Esophagus squamous epithelium (tissue), 5 donors: Measurements from ENCODE around the gene MRPL27. TPM values are rescaled to one million over a fixed set of nuclear protein-coding genes. Genes with fewer than 3 reads are reported as not detected.
A peak's percentile ranks its signal among the peaks of the same experiment; 100 is the strongest.

ENCODE experiments used
- DNase-seq: peaks from one replicate; lab custom pipeline; 2025; lab: John Stamatoyannopoulos, UW
- H3K27ac ChIP-seq, 4 donors: fragments of 200-600 bp; sonication (generic); one replicate each; pipeline ENCODE4 v1.5.1; 2016 to 2019; ENCODE audit warnings: mild to moderate bottlenecking in 1 of 4
- H3K27me3 ChIP-seq, 4 donors: fragments of 200-600 bp; sonication (generic); 1 replicate in 3 of 4; 2 replicates in 1 of 4; pipeline versions ENCODE4 v1.5.1 to v1.6.0; 2017 to 2021; ENCODE audit warnings: antibody characterized with exemption in 1 of 4
- H3K36me3 ChIP-seq, 3 donors: fragments of 200-600 bp; sonication (generic); one replicate each; pipeline ENCODE4 v1.5.1; 2016 to 2019
- H3K4me1 ChIP-seq, 3 donors: fragments of 200-600 bp; sonication (generic); one replicate each; pipeline ENCODE4 v1.5.1; 2017 to 2019
- H3K4me3 ChIP-seq, 4 donors: fragments of 200-600 bp; sonication (generic); 1 replicate in 3 of 4; 2 replicates in 1 of 4; pipeline ENCODE4 v1.5.1; 2016 to 2019; ENCODE audit warnings: mild to moderate bottlenecking in 2 of 4, moderate library complexity in 1 of 4
- H3K9me3 ChIP-seq, 3 donors: fragments of 200-600 bp; sonication (generic); one replicate each; pipeline ENCODE4 v1.5.1; 2016 to 2019
- POLR2A ChIP-seq, 4 donors: fragments of 450-650 bp; IDR thresholded peaks; one replicate each; pipeline ENCODE4 v1.6.1; 2017; ENCODE audit warnings: antibody characterized with exemption in 4 of 4, mild to moderate bottlenecking in 4 of 4, moderate library complexity in 3 of 4
- WGBS, 2 donors: methylation state at CpG; one replicate each; pipeline ENCODE4 v1.1.5; 2018; 5-methylcytosine and 5-hydroxymethylcytosine counted together
- intact Hi-C: fragments of 100-400 bp; cut with DNase I; formaldehyde crosslinking; loops from one replicate; pipeline ENCODE4 v1.15.0; 2022
- total RNA-seq, 4 donors: library from RNA; depleted of rRNA; stranded (reverse); fragments of >200 nt; gene quantifications; one replicate each; pipeline ENCODE4 v1.1.0, GENCODE V29; 2016
- TF ChIP-seq, protein P1 (sequence below), 6 experiments: fragments of 450-650 bp in 4 of 6; fragments of 200-600 bp in 2 of 6; sonication (generic) in 2 of 6; IDR thresholded peaks; one replicate each; pipeline ENCODE4 v1.5.1; 2016 to 2019; ENCODE audit warnings: antibody characterized with exemption in 6 of 6, mild to moderate bottlenecking in 4 of 6, moderate library complexity in 4 of 6
- donor health status: DM: yes; HTN: yes; CAD: no.

The MRPL27 gene
- total RNA-seq, 4 donors from 2014 or later = 58.0 to 77.7 (median 74.5) TPM

DNA sequence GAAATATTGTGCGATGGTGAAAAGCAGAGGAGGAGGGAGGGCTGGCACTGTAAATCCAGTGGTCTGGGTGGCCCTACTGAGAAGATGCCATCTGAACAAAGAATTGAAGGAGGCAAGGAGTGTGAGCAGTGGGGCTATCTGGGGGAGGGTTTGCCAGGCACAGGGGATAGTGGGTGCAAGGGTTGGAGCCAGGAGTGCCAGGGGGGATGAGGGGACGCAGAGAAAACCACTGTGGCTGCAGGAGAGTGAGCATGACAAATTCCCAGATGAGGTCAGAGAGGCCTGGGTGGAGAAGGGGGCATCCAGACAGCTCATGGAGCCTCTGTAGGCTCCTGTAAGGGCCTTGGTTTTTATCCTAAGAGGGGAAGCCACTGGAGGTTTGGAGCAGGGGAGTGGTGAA lies 22.3 kb downstream of the MRPL27 start:
- peaks cover 15 to 29% (median 25%) of the 10 kb centered on the region in 3 donors for H3K4me1 ChIP-seq

DNA sequence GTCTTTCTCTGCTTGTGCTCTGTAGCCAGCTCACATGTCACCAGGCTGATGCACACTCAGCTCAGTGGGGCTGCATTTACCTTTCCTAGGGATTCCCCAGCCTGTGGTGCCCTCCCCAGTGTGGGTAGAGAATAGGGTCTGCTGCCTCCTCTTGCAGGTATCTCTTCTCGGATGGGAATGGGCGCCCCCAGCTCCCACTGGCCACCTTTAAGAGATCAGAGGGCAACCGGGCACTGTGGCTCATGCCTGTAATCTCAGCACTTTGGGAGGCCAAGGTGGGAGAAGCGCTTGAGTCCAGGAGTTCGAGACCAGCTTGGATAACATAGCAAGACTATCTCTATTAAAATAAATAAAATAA lies 23.8 kb downstream of the MRPL27 start:
- Histone ChIP-seq H3K27me3 (no peaks in the 10 kb centered on the region), H3K27ac (no peak overlapping the region), H3K4me1 (peaks cover 20 to 41% (median 31%) of the 10 kb centered on the region in 3 donors), H3K4me3 (no peak overlapping the region), H3K36me3 (peaks cover 0 to 25% (median 0%) of the 10 kb centered on the region in 3 donors), H3K9me3 (no peaks in the 10 kb centered on the region)
- no peak for DNase-seq
- 100% methylated on average over 4 of the region's 5 CpGs; no CpG with 5 or more reads in 1 of the 2 donors for WGBS, 2 donors
- intact Hi-C loops = no loop called here
- TF ChIP-seq POLR2A (IDR thresholded peaks at IDR 0.05) = no peak
- TF ChIP-seq, protein P1, sequence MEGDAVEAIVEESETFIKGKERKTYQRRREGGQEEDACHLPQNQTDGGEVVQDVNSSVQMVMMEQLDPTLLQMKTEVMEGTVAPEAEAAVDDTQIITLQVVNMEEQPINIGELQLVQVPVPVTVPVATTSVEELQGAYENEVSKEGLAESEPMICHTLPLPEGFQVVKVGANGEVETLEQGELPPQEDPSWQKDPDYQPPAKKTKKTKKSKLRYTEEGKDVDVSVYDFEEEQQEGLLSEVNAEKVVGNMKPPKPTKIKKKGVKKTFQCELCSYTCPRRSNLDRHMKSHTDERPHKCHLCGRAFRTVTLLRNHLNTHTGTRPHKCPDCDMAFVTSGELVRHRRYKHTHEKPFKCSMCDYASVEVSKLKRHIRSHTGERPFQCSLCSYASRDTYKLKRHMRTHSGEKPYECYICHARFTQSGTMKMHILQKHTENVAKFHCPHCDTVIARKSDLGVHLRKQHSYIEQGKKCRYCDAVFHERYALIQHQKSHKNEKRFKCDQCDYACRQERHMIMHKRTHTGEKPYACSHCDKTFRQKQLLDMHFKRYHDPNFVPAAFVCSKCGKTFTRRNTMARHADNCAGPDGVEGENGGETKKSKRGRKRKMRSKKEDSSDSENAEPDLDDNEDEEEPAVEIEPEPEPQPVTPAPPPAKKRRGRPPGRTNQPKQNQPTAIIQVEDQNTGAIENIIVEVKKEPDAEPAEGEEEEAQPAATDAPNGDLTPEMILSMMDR (IDR thresholded peaks at IDR 0.05) = no peak

More for the DNA sequence above, 22.3 kb downstream of the MRPL27 start:
- no peak for TF ChIP-seq POLR2A (IDR thresholded peaks at IDR 0.05)
- TF ChIP-seq, protein P1 (IDR thresholded peaks at IDR 0.05) = no peak
- intact Hi-C loops = no loop called here
- peaks cover 6 to 40% (median 14%) of the 10 kb centered on the region in 3 donors for H3K36me3 ChIP-seq
- no peaks in the 10 kb centered on the region for H3K27me3 ChIP-seq
- no peak overlapping the region for H3K27ac ChIP-seq
- 84 to 85% methylated on average over 2 of the region's 2 CpGs for WGBS, 2 donors
- H3K9me3 ChIP-seq = no peaks in the 10 kb centered on the region
- no peak for DNase-seq
- no peak overlapping the region for H3K4me3 ChIP-seq

DNA sequence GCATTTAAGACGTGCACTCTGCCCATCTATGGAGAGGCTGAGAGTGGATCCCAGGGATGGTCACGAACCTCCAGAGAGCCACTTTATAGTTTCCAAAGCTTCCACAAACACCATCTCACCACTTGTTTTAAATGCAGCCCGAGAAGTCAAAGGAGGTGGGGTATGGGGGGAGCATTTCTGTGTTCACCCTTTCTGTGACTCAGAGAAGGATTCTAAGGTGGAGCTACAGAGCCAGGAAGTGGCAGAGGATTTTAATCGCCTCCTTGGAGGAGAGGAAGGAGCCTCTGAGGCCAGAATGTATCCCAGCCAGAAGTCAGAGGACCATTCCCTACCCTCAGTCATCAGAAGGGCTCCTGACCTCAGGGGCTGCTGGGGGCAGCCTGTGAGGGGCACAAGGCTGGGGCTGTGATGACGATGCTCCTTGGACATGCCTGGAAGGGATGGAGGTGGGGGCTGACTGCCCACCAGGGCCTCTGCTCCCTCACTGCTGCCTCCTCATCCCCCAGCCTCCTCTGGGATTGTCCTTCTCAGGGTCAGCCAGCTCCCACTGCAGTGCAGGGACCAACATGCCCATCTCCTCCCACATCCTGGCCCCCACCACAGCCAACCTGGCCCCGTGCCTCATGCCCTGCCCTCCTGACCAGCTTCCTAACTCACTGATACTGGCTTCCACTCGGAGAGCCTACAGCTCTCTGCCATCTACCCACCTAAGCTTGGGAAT lies 24.3 kb downstream of the MRPL27 start:
- H3K4me3 ChIP-seq = no peak overlapping the region
- peaks cover 20 to 41% (median 31%) of the 10 kb centered on the region in 3 donors for H3K4me1 ChIP-seq
- H3K9me3 ChIP-seq = no peaks in the 10 kb centered on the region
- WGBS, 2 donors = 53 to 64% methylated on average over 5 to 7 of the region's 7 CpGs
- intact Hi-C loops = no loop called here
- TF ChIP-seq, protein P1 (IDR thresholded peaks at IDR 0.05) = no peak
- TF ChIP-seq POLR2A (IDR thresholded peaks at IDR 0.05) = no peak
- no peak for DNase-seq
- H3K36me3 ChIP-seq = peaks cover 0 to 19% (median 0%) of the 10 kb centered on the region in 3 donors
- no peaks in the 10 kb centered on the region for H3K27me3 ChIP-seq
- H3K27ac ChIP-seq = no peak overlapping the region

DNA sequence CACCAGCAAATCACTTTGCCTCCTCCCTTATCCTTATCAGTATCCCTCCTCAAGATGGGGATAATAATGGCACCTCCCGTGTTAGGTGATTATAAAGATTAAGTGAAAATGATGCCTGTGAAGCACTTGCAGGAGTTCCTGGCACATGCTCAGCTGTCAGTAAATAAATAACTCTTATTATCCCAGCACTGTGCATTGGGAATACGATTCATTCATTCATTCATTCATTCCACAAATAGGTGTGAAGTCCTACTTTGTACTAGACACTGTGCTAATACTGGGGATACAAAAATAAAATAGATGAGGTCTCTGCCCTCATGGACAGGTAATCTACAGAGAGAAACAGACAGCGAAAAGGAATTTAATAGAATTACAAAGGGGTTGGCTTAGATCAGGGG lies 25.1 kb downstream of the MRPL27 start:
- 53 to 54% methylated on average over 3 of the region's 3 CpGs for WGBS, 2 donors
- peaks cover 0 to 11% (median 0%) of the 10 kb centered on the region in 3 donors for H3K36me3 ChIP-seq
- no peak for DNase-seq
- TF ChIP-seq POLR2A (IDR thresholded peaks at IDR 0.05) = no peak
- TF ChIP-seq, protein P1 (IDR thresholded peaks at IDR 0.05) = no peak
- H3K4me3 ChIP-seq = peak overlapping the region in 1 of 4 donors; percentile 78
- intact Hi-C loops = no loop called here
- peaks cover 20 to 41% (median 31%) of the 10 kb centered on the region in 3 donors for H3K4me1 ChIP-seq
- no peaks in the 10 kb centered on the region for H3K9me3 ChIP-seq
- H3K27ac ChIP-seq = no peak overlapping the region
- no peaks in the 10 kb centered on the region for H3K27me3 ChIP-seq

DNA sequence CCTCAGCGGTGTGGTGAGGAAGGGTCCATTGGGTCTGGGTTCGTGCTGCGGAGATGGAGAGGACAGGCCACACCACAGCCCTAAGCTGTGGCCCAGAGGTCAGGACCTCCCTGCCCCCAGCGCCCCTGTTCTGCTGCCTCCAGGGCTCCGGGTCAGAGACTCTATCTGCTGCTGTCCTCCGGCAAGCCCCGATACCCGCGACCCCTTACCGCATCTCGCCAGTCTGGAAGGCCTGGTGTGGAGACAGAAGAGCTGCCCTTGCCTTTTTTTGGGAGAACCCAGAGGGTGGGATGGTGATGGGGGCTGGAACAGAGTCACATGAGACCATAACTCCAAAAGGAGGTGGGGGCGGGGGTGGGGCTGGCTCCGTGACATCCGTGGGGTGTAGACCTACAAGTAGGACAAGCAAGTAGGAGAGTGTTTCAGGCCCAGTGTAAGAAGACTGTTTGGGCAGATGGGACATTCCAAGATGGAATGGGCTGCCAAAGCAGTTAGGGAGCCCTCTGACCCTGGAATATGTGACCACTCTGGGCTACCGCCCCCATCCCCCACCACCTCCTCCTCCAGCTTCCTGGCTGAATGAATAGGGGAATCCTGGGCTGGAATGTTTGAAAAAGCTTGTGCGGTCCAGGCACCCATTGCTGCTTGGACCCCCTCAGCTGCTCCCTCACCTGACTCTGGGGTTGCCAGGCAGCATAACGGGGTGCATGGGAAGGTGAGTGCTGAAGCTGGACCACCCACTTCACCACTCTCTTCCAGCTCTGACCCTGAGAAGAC lies 25.7 kb downstream of the MRPL27 start:
- Histone ChIP-seq H3K4me1 (peaks cover 20 to 41% (median 31%) of the 10 kb centered on the region in 3 donors), H3K27me3 (no peaks in the 10 kb centered on the region), H3K27ac (peak overlapping the region; percentile 81 to 88 (median 82)), H3K4me3 (peak overlapping the region; percentile 72 to 95 (median 78)), H3K36me3 (peaks cover 0 to 5% (median 0%) of the 10 kb centered on the region in 3 donors), H3K9me3 (no peaks in the 10 kb centered on the region)
- TF ChIP-seq, protein P1 (IDR thresholded peaks at IDR 0.05) = no peak
- TF ChIP-seq POLR2A (IDR thresholded peaks at IDR 0.05) = no peak
- intact Hi-C loops = no loop called here
- no peak for DNase-seq
- 28 to 29% methylated on average over 5 to 6 of the region's 17 CpGs for WGBS, 2 donors
